ENCODE data around the gene SLC22A4.

DNA sequence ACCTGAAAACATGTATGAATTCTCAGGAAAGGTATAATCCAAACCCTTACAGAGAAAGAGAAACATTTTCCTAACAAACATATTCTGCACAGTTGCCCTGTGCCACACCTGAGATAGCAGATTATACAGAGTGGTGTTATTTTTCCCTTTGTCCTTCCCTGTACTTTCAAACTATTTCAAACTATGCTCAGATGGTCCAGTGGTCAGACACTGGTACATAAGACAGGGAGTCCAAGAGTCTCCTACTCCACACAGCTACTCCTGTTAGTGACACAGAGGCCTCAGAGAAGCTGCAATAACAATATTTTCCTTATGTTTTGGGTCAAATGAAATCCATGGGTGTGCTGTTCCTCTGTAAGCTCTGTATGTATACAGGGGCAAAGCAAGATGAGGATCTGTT is 45.3 kb downstream of the SLC22A4 start:
- TF ChIP-seq, protein P1, sequence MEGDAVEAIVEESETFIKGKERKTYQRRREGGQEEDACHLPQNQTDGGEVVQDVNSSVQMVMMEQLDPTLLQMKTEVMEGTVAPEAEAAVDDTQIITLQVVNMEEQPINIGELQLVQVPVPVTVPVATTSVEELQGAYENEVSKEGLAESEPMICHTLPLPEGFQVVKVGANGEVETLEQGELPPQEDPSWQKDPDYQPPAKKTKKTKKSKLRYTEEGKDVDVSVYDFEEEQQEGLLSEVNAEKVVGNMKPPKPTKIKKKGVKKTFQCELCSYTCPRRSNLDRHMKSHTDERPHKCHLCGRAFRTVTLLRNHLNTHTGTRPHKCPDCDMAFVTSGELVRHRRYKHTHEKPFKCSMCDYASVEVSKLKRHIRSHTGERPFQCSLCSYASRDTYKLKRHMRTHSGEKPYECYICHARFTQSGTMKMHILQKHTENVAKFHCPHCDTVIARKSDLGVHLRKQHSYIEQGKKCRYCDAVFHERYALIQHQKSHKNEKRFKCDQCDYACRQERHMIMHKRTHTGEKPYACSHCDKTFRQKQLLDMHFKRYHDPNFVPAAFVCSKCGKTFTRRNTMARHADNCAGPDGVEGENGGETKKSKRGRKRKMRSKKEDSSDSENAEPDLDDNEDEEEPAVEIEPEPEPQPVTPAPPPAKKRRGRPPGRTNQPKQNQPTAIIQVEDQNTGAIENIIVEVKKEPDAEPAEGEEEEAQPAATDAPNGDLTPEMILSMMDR (IDR thresholded peaks at IDR 0.05; ENCODE audit: low read depth, low read length, missing input control): no peak
- no peak for TF ChIP-seq YY1 (IDR thresholded peaks at IDR 0.05)
- no peak for TF ChIP-seq TAF1 (conservative IDR thresholded peaks at IDR 0.05)
- TF ChIP-seq HNF4G (IDR thresholded peaks at IDR 0.05): no peak
- TF ChIP-seq, protein P2, sequence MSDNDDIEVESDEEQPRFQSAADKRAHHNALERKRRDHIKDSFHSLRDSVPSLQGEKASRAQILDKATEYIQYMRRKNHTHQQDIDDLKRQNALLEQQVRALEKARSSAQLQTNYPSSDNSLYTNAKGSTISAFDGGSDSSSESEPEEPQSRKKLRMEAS (IDR thresholded peaks at IDR 0.05): no peak
- TF ChIP-seq SP1 (IDR thresholded peaks at IDR 0.05): no peak
- no peak for TF ChIP-seq RAD21 (IDR thresholded peaks at IDR 0.05)
- TF ChIP-seq FOXA1 (IDR thresholded peaks at IDR 0.05): no peak
- no peak for TF ChIP-seq HNF4A (conservative IDR thresholded peaks at IDR 0.05)
- no peak for TF ChIP-seq GABPA (IDR thresholded peaks at IDR 0.05 in 1 of 2, conservative IDR thresholded peaks at IDR 0.05 in 1 of 2)
